ENCODE data around the gene UNKL.

DNA sequence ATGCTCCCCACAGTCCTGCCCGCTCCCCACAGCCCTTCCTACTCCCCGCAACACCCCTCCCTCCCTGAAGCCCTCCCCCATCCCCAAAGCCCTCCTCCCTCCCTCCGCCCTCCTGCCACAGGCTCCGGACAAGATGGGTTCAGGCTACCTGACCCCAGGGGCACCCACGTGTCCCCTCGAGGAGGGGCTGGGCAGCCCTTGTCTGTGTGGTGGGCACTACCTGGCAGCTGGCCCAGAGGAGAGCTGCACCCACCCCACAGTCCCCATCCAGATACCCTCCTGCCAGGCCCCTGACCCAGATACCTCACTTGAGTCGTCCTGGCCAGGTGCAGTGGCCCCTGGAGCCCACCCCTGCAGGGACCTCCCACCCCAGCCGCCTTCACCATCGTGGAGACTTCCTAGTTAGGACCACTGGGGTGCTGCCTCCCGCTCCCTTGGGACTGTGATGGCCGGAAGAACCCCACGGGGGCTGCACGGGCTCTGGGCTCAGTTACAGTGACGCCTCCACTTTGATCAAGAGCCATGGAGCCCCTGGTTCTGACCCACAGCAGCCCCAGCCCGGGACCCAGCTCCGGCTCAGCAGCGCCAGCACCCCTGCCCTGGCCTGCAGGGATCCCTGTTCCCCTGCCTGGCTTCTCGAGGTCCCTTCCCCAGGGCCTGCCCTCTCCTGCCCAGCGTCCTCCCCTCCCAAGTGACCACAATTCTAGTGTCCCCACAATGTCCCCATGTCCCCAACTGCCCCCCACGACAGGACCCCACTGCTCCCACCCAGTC is 17.2 kb upstream of the UNKL start:
- TF ChIP-seq EZH2 (IDR thresholded peaks at IDR 0.05; ENCODE audit: insufficient read depth, poor library complexity, severe bottlenecking), result no peak
- TF ChIP-seq EZH2phosphoT487 (IDR thresholded peaks at IDR 0.05; ENCODE audit: insufficient read depth, low read depth), result no peak

Measured in GM23248 (cell line).